ENCODE results near the gene TMEM232. TPM values are rescaled to one million over a fixed set of nuclear protein-coding genes. Genes with fewer than 3 reads are reported as not detected.

TMEM232 gene
- total RNA-seq, 1 donor from 2014 or later = not detected

DNA sequence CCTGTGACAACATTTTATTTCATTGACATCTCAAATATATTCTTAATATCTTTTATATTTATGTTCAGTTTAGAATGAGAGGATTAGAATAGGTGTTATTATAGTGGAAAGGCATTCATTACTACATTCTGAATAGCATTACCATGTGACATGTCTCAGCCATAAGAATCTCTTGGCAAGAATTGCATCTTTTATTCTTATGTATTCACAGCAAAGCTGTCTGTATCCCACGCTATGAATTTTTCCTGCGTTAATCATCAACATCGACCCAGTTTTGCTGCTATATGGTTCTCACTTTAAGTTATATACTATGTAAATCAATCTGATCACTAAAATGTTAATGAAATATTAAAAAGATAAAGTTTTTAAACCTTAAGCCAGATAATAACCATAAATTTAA is 248.6 kb downstream of the TMEM232 start:
- no peak for DNase-seq (ENCODE audit: low spot score in 2 of 2)
- no peak overlapping the region for H3K4me3 ChIP-seq
- no peak for TF ChIP-seq CTCF (IDR thresholded peaks at IDR 0.05)
- peaks cover 0 to 11% of the 10 kb centered on the region in 2 donors for H3K4me1 ChIP-seq
- peaks cover 6 to 20% of the 10 kb centered on the region in 2 donors for H3K9me3 ChIP-seq
- H3K27me3 ChIP-seq = no peaks in the 10 kb centered on the region
- H3K36me3 ChIP-seq = no peaks in the 10 kb centered on the region
- H3K27ac ChIP-seq = no peak overlapping the region
- intact Hi-C loops (cut with DNase I) = no loop called here

DNA sequence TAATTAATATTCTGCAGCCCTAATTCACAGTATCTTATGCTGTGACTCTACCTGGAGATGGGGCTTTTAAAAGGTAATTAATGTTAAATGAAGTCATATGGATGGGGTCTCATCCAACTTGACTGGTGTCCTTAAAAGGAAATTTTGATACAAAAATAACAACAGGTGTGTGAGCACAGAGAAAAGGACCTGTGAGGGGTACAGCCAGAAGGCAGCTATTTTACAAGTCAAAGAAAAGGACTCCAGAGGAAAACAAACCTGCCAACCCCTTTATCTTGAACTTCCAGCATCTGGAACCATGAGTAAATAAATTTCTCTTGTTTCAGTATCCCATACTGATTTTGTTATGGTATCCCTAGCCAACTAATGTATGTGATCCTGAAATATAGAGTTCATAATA is 250.3 kb downstream of the TMEM232 start:
- Histone ChIP-seq H3K4me3 (no peak overlapping the region), H3K9me3 (peaks cover 7 to 21% of the 10 kb centered on the region in 2 donors), H3K4me1 (peaks cover 0 to 11% of the 10 kb centered on the region in 2 donors), H3K27ac (no peak overlapping the region), H3K27me3 (no peaks in the 10 kb centered on the region), H3K36me3 (no peaks in the 10 kb centered on the region)
- no peak for TF ChIP-seq CTCF (IDR thresholded peaks at IDR 0.05)
- intact Hi-C loops (cut with DNase I) = no loop called here
- no peak for DNase-seq (ENCODE audit: low spot score in 2 of 2)

DNA sequence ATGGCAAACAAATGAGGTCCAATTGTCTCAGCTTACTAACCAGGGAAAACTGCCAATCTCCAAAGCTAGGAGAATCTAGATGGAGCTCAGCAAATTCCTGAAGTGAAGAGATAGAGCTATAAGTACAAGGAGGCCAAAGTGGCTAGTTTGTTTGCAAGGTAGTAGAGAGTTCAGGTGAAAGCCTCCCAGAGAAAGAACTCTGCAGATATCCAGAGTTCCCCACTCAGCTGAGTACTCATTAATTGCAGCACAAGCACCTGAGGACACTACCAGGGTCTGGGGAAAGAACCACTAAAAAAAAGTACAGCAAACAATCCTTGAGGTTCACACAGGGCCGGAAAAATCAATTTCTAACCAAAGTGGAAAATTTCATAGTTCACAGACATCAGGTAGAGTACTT is 250.9 kb downstream of the TMEM232 start:
- peaks cover 0 to 11% of the 10 kb centered on the region in 2 donors for H3K4me1 ChIP-seq
- DNase-seq (ENCODE audit: low spot score in 2 of 2) = no peak
- no peak overlapping the region for H3K27ac ChIP-seq
- intact Hi-C loops (cut with DNase I) = no loop called here
- no peaks in the 10 kb centered on the region for H3K27me3 ChIP-seq
- peaks cover 9 to 28% of the 10 kb centered on the region in 2 donors for H3K9me3 ChIP-seq
- no peak for TF ChIP-seq CTCF (IDR thresholded peaks at IDR 0.05)
- no peaks in the 10 kb centered on the region for H3K36me3 ChIP-seq
- no peak overlapping the region for H3K4me3 ChIP-seq

DNA sequence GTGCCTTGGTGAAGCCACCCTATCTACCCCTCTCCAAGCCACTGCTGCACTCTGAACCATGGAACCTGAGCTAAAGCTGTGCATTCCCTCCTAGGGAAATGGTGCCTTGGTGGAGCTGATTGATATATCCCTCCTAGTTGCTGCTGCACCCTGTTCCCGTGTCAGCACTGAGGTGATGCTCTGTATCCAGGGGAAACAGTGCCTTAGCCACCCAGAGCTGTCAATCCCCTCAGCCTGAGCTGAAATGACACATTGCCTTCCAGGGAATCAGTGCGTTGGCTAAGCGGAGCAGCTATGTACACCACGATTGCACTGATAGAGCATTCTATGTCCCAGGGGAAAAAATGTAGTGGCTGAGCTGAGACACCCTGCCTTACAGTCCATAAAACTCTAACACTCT is 257.0 kb downstream of the TMEM232 start:
- no peaks in the 10 kb centered on the region for H3K4me1 ChIP-seq
- DNase-seq (ENCODE audit: low spot score in 2 of 2) = no peak
- intact Hi-C loops (cut with DNase I) = no loop called here
- H3K27ac ChIP-seq = no peak overlapping the region
- peaks cover 9 to 41% of the 10 kb centered on the region in 2 donors for H3K9me3 ChIP-seq
- no peak for TF ChIP-seq CTCF (IDR thresholded peaks at IDR 0.05)
- no peaks in the 10 kb centered on the region for H3K27me3 ChIP-seq
- H3K4me3 ChIP-seq = no peak overlapping the region
- no peaks in the 10 kb centered on the region for H3K36me3 ChIP-seq

GRCh38 chr5:110463106-110463505 is 263.4 kb downstream of the TMEM232 start:
- Histone ChIP-seq H3K27ac (no peak overlapping the region), H3K27me3 (no peaks in the 10 kb centered on the region), H3K4me1 (no peaks in the 10 kb centered on the region), H3K9me3 (no peaks in the 10 kb centered on the region), H3K36me3 (no peaks in the 10 kb centered on the region), H3K4me3 (no peak overlapping the region)
- no peak for TF ChIP-seq CTCF (IDR thresholded peaks at IDR 0.05)
- intact Hi-C loops (cut with DNase I) = no loop called here
- no peak for DNase-seq (ENCODE audit: low spot score in 2 of 2)

GRCh38 chr5:110460837-110461236 is 265.6 kb downstream of the TMEM232 start:
- no peak for DNase-seq (ENCODE audit: low spot score in 2 of 2)
- no peak for TF ChIP-seq CTCF (IDR thresholded peaks at IDR 0.05)
- Histone ChIP-seq H3K4me3 (no peak overlapping the region), H3K36me3 (no peaks in the 10 kb centered on the region), H3K4me1 (no peaks in the 10 kb centered on the region), H3K27me3 (no peaks in the 10 kb centered on the region), H3K9me3 (no peaks in the 10 kb centered on the region), H3K27ac (no peak overlapping the region)
- intact Hi-C loops (cut with DNase I) = no loop called here

All from ascending aorta (tissue), 2 donors.